IPS-18c (cell line): ENCODE results near the gene NFIA.

ENCODE experiments used
- H3K4me3 ChIP-seq: 2 replicates; pipeline ENCODE4 v1.7.0; 2013; ENCODE audit warnings: low read depth, mild to moderate bottlenecking, low read length, moderate library complexity; ENCODE audit not compliant: insufficient read depth
- H3K9me3 ChIP-seq: one replicate; pipeline ENCODE4 v1.6.1; 2013; ENCODE audit warnings: mild to moderate bottlenecking, low read length, moderate library complexity; ENCODE audit not compliant: control insufficient read depth, insufficient read depth

NFIA gene

GRCh38 chr1:61225478-61225877 is 143.1 kb downstream of the NFIA start:
- Histone ChIP-seq H3K4me3 (no peak overlapping the region), H3K9me3 (no peaks in the 10 kb centered on the region)

- Histone ChIP-seq H3K4me3 (no peak overlapping the region), H3K9me3 (no peaks in the 10 kb centered on the region)
These were observed 144.6 kb downstream of the NFIA start for GRCh38 chr1:61226791-61227567.

DNA sequence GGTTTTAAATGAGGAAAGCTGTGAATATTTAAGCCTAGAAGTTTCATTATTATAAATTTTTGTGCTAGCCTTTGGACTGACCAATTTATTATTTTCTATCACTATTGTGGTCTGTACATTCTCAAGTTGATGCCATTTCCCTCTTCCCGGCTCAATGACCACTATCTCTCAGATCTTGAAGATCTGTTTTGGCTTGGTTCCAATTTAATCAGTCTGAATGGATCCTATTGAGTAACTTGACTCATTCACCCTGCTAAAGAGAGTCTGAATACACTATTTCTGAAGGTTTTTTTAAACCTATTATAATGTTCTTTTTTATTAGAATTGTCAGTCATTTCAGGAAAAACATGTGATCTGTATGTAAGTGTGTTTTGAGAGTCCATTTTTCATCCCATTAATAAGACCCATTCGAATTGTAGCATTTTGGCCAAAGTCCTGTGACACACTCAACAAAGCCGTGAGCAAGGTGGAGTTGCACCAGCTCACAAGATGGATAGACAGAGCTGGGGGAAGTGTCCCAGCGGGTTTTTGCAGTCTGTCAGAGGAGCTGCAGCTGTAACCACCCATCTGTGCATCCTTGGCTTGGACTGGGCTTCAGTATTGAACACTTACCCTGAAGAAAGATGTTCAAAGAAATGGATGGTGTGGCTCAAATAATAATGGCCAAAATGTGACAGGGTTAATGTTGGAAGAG is 145.6 kb downstream of the NFIA start:
- no peaks in the 10 kb centered on the region for H3K9me3 ChIP-seq
- H3K4me3 ChIP-seq, result no peak overlapping the region

GRCh38 chr1:61230523-61230922 is 148.2 kb downstream of the NFIA start:
- no peaks in the 10 kb centered on the region for H3K9me3 ChIP-seq
- H3K4me3 ChIP-seq, result no peak overlapping the region

DNA sequence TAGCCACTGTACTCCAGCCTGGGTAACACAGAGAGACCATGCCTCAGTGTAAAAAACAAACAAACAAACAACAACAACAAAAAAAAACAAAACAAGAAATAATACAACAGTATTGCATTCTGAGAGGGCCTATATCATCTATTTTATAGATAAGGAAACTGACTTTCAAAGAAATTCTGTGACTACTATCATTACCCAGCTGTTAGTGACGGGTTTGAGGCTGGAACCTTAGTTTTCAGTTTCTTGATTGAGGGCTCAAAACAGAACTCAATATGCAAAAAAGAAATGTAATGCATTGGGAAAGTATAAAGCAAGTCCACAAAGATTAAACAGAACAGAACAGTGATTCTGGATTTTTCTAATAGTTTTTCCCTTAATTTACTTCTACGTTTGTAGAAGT is 149.4 kb downstream of the NFIA start:
- no peaks in the 10 kb centered on the region for H3K9me3 ChIP-seq
- no peak overlapping the region for H3K4me3 ChIP-seq

GRCh38 chr1:61233121-61233660 is 150.8 kb downstream of the NFIA start:
- no peaks in the 10 kb centered on the region for H3K9me3 ChIP-seq
- no peak overlapping the region for H3K4me3 ChIP-seq

- H3K9me3 ChIP-seq, result no peaks in the 10 kb centered on the region
- no peak overlapping the region for H3K4me3 ChIP-seq
These were observed 152.2 kb downstream of the NFIA start for GRCh38 chr1:61234587-61234919.

DNA sequence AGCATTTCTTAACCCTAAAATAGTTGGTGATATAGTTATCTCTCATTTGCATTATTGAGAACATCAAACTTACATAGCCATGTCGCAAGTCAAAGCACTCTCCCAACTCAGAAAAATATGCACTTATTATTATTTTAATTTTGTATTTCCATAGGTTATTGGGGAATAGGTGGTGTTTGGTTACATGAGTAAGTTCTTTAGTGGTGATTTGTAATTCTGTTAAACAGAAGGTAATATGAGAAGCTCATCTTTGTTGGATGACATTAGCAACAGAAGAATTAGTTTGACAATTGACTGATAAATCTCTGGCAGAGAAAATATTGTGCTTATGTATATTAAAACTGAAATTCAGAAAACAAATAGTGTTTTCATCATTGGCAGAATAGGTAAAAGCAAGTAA is 154.8 kb downstream of the NFIA start:
- H3K4me3 ChIP-seq, result no peak overlapping the region
- H3K9me3 ChIP-seq, result no peaks in the 10 kb centered on the region

DNA sequence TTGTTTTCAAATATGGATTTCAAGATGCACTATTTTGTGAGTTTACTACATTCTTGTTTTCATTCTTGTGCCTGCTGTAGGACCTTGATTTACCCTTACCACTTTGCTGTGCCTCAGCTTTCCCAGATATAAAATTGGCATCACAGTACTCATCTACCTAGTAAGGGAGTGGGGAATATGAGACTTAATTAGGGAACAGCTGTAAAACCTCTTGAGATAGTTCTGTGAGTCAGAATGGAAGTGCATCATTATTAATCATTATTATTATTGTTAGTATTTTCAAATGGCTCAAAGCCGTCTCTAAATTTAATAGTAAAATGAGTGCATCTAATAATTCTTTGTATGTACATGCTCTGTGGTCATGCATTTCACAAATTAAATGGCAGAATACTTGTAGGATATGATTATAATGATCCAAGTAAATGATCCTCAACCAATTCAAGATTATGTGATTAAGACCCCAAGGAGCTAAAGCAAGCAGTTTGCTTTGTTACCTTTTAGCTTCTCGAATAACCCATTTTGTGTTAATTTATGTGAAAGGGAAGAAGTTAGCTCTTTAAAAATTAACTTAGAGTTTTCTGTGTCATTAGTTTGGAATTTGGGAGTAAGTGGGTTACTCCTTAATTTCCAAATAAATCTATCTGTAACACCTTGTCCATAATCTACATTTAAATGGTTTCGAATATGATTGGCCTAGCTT is 155.4 kb downstream of the NFIA start:
- H3K4me3 ChIP-seq, result no peak overlapping the region
- no peaks in the 10 kb centered on the region for H3K9me3 ChIP-seq

DNA sequence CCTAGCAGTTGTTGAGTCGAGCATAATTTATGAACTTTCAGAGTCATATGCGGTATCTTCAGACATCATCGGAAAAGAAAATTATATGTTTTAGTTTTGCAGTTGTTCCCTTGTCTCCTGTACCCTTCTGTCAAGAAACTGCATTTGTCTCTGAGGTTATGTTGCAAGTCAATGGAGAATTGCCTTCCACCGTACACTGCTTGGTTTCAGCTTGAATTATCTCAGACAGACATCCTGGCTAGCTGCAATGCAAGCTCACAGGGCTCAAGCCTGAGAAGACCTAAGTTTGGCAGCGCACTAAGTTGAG is 156.0 kb downstream of the NFIA start:
- H3K4me3 ChIP-seq, result no peak overlapping the region
- no peaks in the 10 kb centered on the region for H3K9me3 ChIP-seq

GRCh38 chr1:61240878-61241277 is 158.5 kb downstream of the NFIA start:
- Histone ChIP-seq H3K9me3 (no peaks in the 10 kb centered on the region), H3K4me3 (no peak overlapping the region)

DNA sequence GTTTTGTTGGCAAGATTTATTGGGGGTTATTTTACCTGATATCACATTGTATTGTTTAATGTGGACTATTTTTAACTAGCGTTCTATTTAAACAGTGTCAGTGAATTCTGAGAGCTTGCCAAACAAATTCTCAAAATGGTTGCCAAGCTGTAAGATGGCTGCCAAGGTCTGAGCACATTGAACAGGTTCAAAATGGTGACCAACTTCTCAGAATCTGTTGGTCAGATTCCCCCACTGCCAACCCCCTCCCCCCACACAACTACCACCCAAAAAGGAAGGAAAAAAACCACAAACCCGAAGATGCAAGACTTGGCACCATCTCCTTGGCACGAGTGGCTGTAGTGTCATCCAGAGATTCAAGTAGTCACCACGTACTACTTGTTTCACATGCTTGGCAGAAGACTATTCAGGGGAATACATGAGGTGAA is 159.1 kb downstream of the NFIA start:
- no peaks in the 10 kb centered on the region for H3K9me3 ChIP-seq
- H3K4me3 ChIP-seq, result no peak overlapping the region

- Histone ChIP-seq H3K4me3 (no peak overlapping the region), H3K9me3 (no peaks in the 10 kb centered on the region)
These were observed 159.6 kb downstream of the NFIA start for GRCh38 chr1:61241973-61242381.

DNA sequence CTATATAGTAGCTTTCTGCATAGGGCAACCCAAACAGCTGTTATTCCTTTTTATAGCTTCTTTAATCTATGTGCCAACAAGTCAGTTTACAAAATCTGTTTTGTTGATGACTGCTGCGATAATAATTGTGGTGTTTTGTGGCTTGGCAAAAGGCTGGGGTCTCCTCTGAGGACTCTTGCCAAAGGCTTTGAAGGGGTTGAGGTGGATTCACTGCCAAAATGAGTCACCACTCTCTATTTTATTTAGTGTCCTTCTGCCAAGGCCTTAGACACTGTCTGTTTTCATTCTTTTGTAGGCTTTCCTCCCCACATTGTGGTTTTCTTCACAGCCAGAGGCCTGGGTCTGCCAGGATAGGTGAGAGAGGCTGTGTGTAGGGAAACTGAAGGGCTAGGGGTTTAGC is 161.8 kb downstream of the NFIA start:
- no peaks in the 10 kb centered on the region for H3K9me3 ChIP-seq
- H3K4me3 ChIP-seq, result no peak overlapping the region

DNA sequence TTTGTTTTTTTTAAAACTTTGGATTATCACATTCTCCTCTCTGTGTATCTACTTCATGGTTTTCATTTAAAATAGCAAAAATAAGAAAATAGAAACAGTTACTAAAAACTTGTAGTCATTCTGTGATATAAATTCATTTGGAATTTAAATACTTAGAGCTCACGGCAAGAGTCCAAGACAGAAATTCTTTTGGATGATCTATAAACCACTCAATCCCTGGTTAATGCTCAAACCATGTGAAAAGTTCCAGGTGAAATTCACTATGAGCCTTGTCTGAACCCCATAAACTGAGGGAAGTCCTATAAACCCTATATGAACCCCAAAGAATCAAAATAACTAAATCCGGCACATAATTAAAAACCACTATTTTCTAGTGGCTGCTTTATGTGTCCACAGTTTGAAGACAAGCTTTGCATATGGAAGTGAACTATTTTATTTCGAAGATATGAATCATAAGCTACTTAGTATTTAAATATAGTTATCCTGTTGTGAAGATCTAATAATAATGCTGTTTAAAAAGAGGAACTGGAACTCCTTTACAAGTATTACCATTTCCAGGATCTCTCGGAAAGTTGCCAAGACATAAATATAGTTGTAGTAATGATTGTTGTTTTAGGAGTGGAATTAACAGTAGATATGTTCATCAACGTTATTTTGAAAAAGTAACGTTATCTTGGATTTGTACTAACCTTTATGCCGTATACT is 163.5 kb downstream of the NFIA start:
- Histone ChIP-seq H3K4me3 (no peak overlapping the region), H3K9me3 (no peaks in the 10 kb centered on the region)

DNA sequence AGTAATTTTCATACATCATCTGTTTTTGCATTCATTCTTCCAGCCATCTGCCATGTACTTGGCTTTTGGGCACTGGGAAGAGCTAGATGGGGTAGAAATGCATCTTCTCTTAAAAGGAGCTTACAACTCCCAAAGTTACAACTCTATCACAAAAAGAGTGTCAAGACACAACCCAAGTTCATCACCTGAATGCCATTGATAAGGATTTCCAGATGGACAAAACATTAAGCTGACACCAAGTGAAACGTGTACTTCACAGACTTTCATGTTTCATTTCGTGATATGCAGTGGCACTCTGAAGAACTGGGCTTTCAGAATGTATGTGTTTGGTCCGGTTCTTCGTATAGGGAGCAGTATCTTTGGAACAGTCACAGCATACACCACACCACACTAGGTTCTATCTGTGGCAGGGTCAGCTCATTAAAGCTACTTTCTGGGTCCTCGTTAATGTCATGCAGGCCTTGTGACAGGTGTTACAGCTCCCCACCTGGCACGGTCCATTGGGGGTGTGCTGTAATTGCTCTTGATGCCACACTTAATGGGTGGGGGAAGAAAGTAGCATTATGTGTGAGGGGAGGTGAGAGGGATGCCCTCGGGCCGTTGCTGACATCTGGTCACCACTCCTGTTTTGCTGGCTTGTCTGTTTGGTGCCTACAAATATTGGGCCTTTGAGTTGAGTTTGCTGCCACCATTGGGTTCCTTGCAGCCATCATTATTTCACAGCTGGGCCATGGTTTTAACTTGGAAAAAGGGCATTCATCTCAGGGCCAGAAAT is 164.9 kb downstream of the NFIA start:
- H3K9me3 ChIP-seq, result no peaks in the 10 kb centered on the region
- H3K4me3 ChIP-seq, result no peak overlapping the region
